Cerebellar cortex (tissue), 1 donor: Measurements from ENCODE around the gene TSPAN4.

Experiments used
- DNase-seq: peaks from one replicate; pipeline ENCODE4 v3.0.0-alpha.2; 2015; ENCODE audit warnings: low spot score

TSPAN4 gene

DNA sequence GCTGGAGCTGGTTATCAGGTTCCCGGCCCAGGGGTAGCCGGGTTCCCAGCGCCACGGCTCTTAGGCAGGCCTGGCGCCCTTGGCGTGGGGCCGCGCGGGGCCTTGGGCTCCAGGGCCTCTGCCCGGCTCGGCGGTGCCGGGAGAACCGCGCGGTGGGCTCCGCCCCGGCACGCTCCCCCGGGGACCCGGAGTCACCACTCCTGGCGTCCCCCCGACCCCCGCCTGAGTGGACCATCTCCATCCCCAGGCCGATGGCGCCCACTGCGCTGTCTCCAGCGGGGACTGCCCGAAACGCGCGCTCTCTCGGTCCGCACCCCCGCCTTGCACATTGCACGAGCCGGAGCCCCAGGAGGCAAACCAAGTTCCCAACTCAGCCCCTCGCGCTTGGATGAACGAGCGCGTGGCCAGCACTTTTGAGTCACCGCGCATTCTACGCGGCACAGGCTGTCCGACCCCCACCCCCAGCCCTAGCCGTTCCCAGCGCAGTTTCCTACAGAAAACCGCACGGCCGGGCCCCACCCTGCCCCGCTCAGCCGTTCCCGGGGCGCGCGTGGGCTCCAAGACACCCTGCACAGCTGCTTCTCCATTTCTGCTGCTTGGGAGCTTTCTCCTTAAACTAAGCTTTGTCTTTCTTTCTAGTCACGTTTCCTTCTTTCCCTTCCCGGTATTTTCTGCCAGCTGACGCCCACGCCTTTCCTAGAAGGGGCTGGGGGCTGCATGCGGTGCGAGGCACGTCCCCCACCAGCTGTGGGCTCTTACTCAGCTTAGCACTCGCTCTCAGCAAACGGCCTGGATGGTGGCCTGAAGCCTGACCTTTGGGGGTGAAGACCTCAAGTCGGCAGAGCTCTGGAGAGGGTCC lies 68.6 kb downstream of the TSPAN4 start:
- no peak for DNase-seq

DNA sequence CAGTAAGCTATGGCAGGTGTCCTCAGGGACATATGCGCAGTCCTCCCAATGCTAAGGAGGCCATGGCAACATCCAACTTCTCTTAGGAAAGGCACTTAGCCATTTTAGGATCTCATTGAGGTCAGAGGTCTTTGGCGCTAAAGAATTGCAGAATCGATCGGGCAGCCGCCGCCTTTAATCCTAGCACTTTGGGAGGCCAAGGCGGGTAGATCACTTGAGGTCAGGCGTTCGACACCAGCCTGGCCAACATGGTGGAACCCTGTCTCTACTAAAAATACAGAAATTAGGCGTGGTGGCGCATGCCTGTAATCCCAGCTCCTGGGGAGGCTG lies 69.2 kb downstream of the TSPAN4 start:
- no peak for DNase-seq

DNA sequence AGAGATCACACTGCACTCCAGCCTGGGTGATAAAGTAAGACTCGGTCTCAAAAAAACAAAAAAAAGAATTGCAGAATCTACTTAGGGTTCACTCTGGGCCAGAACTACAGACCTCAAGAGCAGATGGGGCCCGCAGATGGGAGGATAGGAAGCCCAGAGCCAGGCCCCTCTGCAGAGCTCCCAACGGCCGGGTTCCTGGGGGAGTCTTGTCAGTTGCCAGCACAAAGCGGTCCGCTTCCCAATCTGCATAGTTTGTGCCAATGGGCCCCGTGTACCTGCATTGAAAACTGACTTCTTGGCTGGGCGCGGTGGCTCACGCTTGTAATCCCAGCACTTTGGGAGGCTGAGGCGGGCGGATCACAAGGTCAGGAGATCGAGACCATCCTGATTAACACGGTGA lies 69.6 kb downstream of the TSPAN4 start:
- no peak for DNase-seq

DNA sequence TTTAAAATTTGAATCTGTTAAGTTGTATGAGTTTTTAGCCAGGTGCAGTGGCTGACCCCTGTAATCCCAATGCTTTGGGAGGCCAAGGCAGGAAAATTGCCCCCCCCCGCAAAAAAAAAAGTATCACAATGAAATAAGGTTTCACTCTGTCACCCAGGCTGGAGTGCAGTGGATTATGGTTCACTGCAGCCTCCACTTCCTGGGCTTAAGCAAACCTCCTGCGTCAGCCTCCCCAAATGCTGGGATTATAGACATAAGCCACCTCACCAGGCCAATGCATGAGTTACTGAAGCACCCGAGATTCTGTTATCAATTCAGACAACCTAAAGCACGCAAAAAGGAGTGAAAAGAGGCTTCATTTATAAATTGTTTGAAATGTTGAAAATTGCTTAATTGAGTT lies 70.4 kb downstream of the TSPAN4 start:
- DNase-seq: no peak

DNA sequence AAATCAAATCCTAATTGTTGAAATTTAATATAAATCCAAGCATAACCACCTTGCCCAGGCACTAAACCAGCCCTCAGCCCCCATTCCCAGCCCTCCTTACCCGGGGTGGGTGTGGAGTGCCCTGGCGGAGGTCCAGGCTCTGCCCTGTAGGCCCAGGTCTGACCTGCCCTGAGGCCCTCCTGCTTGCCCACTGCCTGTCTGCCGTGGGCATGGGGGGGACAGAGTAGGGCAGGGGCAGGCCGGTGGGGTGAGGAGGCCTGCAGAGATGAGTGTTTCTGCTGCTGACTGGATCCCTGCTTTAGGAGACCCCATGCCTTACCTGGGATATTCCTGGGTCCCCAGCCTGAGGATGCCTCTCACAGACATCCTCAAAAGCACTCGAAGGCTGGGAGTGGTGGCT lies 71.6 kb downstream of the TSPAN4 start:
- DNase-seq: no peak

DNA sequence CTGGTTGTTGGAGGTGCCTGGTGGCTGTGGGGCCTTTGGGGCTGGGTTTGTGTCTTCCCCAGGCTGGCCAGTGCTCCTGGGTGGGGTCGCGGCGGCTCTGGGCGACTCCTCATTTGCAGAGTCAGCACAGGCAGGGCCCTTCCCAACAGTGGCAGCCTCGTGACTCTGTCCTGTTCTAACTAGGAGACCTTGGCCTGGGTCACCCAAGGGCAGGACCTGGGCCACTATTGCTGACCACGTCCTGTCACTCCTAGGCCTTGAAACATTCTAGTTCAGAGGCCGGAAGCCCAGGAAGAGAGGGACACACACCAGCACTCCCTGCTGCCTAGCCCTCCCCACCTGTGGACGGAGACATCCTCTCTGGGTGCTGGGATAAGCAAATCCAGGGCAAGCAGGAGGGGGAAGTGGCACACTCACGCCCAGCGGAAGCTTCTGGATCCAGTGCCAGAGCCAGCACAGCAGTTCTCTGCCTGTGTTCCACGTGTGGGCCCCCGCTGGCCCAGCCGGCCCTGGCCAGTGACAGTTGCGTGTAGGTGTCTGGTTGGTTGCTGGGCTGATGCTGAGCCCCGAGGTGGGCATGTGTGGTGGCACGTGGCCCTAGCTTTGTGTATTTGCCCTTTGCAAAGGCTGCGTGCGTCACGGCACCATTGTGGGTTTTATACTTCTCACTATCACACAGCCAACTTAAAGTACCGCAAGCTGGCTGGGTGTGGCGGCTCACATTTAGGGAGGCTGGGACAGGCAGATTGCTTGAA lies 72.3 kb downstream of the TSPAN4 start:
- no peak for DNase-seq
